Testis (tissue), 3 donors: ENCODE results near the gene MED10. TPM values are rescaled to one million over a fixed set of nuclear protein-coding genes. Genes with fewer than 3 reads are reported as not detected.

Experiments used
- DNase-seq: peaks from one replicate; pipeline ENCODE4 v3.0.0-alpha.2; 2019
- H3K27ac ChIP-seq, 2 donors: fragments of 200-600 bp; sonication (generic); one replicate each; pipeline ENCODE4 v1.5.1; 2019
- H3K27me3 ChIP-seq: fragments of 200-600 bp; sonication (generic); one replicate; pipeline ENCODE4 v1.5.1; 2019
- H3K36me3 ChIP-seq: fragments of 200-600 bp; sonication (generic); one replicate; pipeline ENCODE4 v1.5.1; 2017; ENCODE audit warnings: low read depth; ENCODE audit errors: missing control alignments
- H3K4me1 ChIP-seq: fragments of 200-600 bp; sonication (generic); one replicate; pipeline ENCODE4 v1.5.1; 2019
- H3K4me3 ChIP-seq, 2 donors: fragments of 200-600 bp; sonication (generic); one replicate each; pipeline ENCODE4 v1.5.1; 2017 to 2019
- H3K9me3 ChIP-seq: fragments of 200-600 bp; sonication (generic); one replicate; pipeline ENCODE4 v1.5.1; 2017
- POLR2A ChIP-seq: fragments of 450-650 bp; IDR thresholded peaks from one replicate; pipeline ENCODE4 v1.6.1; 2017; ENCODE audit warnings: antibody characterized with exemption, mild to moderate bottlenecking, moderate library complexity
- WGBS, 2 donors: methylation state at CpG; one replicate each; pipeline ENCODE4 v1.1.5; 2018; 5-methylcytosine and 5-hydroxymethylcytosine counted together
- intact Hi-C: fragments of 100-400 bp; cut with DNase I; formaldehyde crosslinking; loops from one replicate; pipeline ENCODE4 v1.15.1; 2023; ENCODE audit warnings: low total_unique reads
- polyA plus RNA-seq: library from polyadenylated mRNA; stranded (reverse); fragments of 350-450 nt; fragmentation: Illumina TruSeq; extraction: RNeasy Lipid Tissue Mini Kit (QIAGEN cat#74804); gene quantifications from one replicate; pipeline ENCODE4 v1.2.3, GENCODE V29; 2014; ENCODE audit warnings: low read depth, low replicate concordance; ENCODE audit not compliant: insufficient read depth
- total RNA-seq, 2 donors: library from RNA; depleted of rRNA; stranded (reverse); fragments of >200 nt; gene quantifications; one replicate each; pipeline ENCODE4 v1.2.3, GENCODE V29; 2016
- TF ChIP-seq, protein P1 (sequence below), 3 experiments: fragments of 450-650 bp in 2 of 3; fragments of 200-600 bp in 1 of 3; sonication (generic) in 1 of 3; IDR thresholded peaks; one replicate each; pipeline ENCODE4 v1.5.1; 2016 to 2019; ENCODE audit warnings: antibody characterized with exemption in 3 of 3, mild to moderate bottlenecking in 2 of 3, moderate library complexity in 1 of 3

The MED10 gene
- total and polyA plus RNA-seq, 3 donors from 2014 or later = 43.6 to 47.9 (median 43.8) TPM

DNA sequence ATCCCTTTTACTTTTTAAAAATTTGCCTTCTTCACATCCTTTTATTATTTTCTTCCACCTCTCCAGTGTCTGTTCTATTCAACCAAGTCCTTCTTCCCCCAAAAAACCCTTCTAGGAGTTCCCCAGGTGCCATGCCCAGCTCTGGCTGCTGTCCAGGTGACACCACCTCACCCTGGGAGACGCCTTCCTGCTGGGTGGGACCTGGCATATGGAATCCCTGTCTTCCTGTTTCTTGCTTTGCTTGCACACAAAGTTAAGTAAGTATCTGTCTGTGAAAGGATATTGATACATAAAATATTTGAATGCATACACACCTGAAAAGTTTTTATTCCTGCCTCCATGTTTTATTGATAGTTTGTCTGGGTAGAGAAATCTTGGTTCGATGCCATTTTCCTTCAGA is 23.1 kb upstream of the MED10 start:
- TF ChIP-seq, protein P1, sequence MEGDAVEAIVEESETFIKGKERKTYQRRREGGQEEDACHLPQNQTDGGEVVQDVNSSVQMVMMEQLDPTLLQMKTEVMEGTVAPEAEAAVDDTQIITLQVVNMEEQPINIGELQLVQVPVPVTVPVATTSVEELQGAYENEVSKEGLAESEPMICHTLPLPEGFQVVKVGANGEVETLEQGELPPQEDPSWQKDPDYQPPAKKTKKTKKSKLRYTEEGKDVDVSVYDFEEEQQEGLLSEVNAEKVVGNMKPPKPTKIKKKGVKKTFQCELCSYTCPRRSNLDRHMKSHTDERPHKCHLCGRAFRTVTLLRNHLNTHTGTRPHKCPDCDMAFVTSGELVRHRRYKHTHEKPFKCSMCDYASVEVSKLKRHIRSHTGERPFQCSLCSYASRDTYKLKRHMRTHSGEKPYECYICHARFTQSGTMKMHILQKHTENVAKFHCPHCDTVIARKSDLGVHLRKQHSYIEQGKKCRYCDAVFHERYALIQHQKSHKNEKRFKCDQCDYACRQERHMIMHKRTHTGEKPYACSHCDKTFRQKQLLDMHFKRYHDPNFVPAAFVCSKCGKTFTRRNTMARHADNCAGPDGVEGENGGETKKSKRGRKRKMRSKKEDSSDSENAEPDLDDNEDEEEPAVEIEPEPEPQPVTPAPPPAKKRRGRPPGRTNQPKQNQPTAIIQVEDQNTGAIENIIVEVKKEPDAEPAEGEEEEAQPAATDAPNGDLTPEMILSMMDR (IDR thresholded peaks at IDR 0.05) = no peak
- no peak for TF ChIP-seq POLR2A
- 94% methylated on average over 2 of the region's 2 CpGs for WGBS, 2 donors
- DNase-seq = no peak

DNA sequence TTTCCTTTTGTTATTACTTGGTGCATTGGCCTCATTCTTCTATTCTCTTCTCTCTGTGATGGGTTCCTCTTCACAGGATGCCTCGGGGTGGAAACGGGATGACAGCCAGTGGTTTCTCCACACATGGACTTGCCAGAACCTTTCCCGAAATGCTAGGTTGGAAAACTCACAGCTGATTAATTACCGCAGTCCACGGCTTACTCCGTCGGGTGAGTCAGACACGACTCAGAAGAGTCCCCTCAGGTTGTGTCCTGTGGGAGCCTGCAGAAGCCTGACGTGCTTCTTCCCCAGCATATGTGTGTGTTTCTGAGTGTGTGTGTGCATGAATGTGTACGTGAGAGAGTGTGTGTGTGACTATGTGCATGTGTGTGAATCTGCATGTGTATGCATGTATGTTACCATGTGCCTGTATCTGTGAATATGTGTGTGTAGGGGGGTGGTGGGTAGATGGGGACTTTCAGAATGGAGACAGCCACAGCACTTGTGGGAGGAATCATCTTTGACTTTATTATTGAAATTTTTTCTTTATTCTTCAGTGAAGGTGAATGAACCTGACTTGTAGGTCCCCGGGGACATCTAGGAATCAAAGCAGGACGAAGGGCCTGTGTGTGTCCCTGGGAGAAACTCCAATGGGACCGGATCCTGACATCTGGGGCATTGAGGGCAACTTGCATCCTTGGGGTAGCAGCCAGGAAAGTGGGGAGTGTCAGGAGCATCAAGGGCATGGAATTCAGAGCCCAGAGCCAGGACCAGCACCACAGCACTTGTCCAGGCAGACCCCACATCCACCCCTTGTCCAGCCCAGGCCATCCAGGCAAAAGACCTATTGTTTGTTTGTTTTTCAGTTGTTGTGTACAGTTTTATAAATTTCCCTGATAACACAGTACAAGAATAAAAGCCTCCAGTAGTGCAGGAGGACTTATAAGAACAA is 21.9 kb upstream of the MED10 start:
- Histone ChIP-seq H3K4me3 (no peak overlapping the region), H3K27ac (no peak overlapping the region), H3K27me3 (no peaks in the 10 kb centered on the region), H3K9me3 (no peaks in the 10 kb centered on the region), H3K4me1 (no peaks in the 10 kb centered on the region), H3K36me3 (no peaks in the 10 kb centered on the region)
- TF ChIP-seq POLR2A = no peak
- TF ChIP-seq, protein P1 (IDR thresholded peaks at IDR 0.05) = no peak
- no peak for DNase-seq
- intact Hi-C loops = no loop called here
- whole genome bisulfite sequencing, 2 donors = 85 to 88% methylated on average over 13 of the region's 13 CpGs

More for the DNA sequence above, 23.1 kb upstream of the MED10 start:
- H3K27ac ChIP-seq = no peak overlapping the region
- H3K9me3 ChIP-seq = no peaks in the 10 kb centered on the region
- H3K27me3 ChIP-seq = no peaks in the 10 kb centered on the region
- intact Hi-C loops = no loop called here
- H3K4me1 ChIP-seq = no peaks in the 10 kb centered on the region
- H3K4me3 ChIP-seq = no peak overlapping the region
- no peaks in the 10 kb centered on the region for H3K36me3 ChIP-seq

DNA sequence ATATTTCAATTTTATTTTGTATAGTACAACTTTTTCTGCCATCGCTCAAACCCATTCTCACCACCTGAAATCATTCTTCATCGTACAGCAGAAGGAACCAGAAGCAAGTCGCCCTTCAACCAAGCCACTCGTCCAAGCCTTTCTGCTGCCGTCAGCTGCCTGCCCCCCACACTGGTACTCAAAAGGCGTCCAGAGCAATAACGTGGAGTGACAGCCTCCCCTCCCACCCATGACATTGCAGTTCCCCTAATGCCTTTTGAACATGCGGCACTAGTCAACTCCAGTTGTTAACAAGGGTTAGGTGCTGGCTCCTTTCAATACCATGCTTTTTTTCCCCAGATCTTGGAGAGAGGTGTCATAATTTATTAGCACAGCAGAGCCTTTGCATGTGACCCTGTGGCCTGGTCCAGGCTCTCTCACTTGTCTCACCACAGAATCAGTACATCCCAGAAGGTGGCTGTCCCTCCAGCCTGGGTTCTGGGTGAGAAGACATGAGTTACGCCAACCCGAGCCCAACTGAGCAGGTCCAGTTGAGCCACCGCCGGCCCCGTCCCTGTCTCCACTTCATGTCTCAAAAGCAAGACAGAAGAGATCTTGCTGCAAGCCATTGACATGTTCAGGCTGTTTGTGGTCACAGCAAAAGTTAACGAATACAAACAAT is 20.4 kb upstream of the MED10 start:
- H3K4me1 ChIP-seq = no peaks in the 10 kb centered on the region
- 83% methylated on average over 14 of the region's 14 CpGs for WGBS, 2 donors
- DNase-seq = no peak
- no peaks in the 10 kb centered on the region for H3K9me3 ChIP-seq
- no peak for TF ChIP-seq POLR2A
- TF ChIP-seq, protein P1 (IDR thresholded peaks at IDR 0.05) = no peak
- H3K27ac ChIP-seq = no peak overlapping the region
- intact Hi-C loops = no loop called here
- no peaks in the 10 kb centered on the region for H3K36me3 ChIP-seq
- H3K27me3 ChIP-seq = no peaks in the 10 kb centered on the region
- no peak overlapping the region for H3K4me3 ChIP-seq

DNA sequence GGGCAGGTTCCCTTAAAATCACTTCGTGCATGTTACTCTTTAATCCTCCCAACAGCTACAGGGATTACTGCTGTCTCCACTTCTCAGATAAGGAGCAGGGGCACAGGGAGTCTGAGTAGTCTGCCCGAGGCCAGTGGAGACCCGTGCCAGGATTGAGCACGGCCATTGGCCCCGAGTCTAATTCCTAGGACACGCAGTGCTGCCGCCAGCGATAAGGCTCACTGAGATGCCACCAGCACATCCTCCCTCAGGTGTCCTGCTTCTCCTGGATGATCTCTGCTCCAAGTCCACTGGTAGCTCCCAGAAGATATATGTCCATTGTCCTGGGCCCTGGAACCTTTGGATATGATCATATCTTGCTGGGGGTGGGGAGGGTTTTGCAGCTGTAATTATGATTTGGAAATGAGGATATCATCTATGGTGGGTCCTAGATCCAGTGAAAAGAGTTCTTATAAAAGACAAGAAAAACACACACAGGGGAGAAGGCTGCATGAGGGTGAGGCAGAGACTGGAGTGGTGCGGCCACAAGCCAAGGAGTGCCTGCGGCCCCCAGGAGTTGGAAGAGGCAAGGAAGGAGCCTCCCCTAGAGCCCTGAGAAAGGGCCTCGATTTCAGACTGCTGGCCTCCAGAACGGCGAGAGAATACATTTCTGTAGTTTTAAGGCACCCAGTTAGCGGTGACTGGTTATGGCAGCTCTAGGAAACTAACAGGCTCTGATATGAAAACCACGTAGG is 19.4 kb upstream of the MED10 start:
- 86 to 94% methylated on average over 13 to 15 of the region's 15 CpGs for WGBS, 2 donors
- DNase-seq = no peak
- Histone ChIP-seq H3K27me3 (no peaks in the 10 kb centered on the region), H3K27ac (no peak overlapping the region), H3K4me3 (no peak overlapping the region), H3K9me3 (no peaks in the 10 kb centered on the region), H3K36me3 (no peaks in the 10 kb centered on the region), H3K4me1 (no peaks in the 10 kb centered on the region)
- intact Hi-C loops = no loop called here
- TF ChIP-seq, protein P1 (IDR thresholded peaks at IDR 0.05) = no peak
- TF ChIP-seq POLR2A = no peak
